H54 (cell line): Measurements from ENCODE around the gene EFNB2.

Experiments
- DNase-seq: peaks from one replicate; pipeline ENCODE4 v3.0.0; 2011; ENCODE audit warnings: low spot score, mixed read lengths; ENCODE audit not compliant: insufficient read length
- FAIRE-seq: peaks from 3 replicates; lab custom pipeline; 2011; peaks lifted over from hg19 to GRCh38; lab: Jason Lieb, UNC
- POLR2A ChIP-seq: IDR thresholded peaks from 2 replicates; pipeline ENCODE4 v1.6.1; 2011; ENCODE audit warnings: low read depth, mild to moderate bottlenecking, low read length

EFNB2 gene

GRCh38 chr13:106497079-106497478 is 38.4 kb downstream of the EFNB2 start:
- no peak for DNase-seq
- no peak for FAIRE-seq
- no peak for TF ChIP-seq POLR2A

- TF ChIP-seq POLR2A: no peak
- peak; percentile 87 for FAIRE-seq
- no peak for DNase-seq
Measured at GRCh38 chr13:106496072-106496997, 39.1 kb downstream of the EFNB2 start.

- peak; percentile 83 for FAIRE-seq
- no peak for TF ChIP-seq POLR2A
- DNase-seq: no peak
Measured at GRCh38 chr13:106494936-106495335, 40.5 kb downstream of the EFNB2 start.

GRCh38 chr13:106494506-106494905 is 41.0 kb downstream of the EFNB2 start:
- FAIRE-seq (no peak), DNase-seq (no peak)
- TF ChIP-seq POLR2A: no peak

GRCh38 chr13:106493533-106494220 is 41.8 kb downstream of the EFNB2 start:
- FAIRE-seq (peak; percentile 72), DNase-seq (no peak)
- no peak for TF ChIP-seq POLR2A

GRCh38 chr13:106492588-106493475 is 42.6 kb downstream of the EFNB2 start:
- DNase-seq: no peak
- FAIRE-seq: no peak
- TF ChIP-seq POLR2A: no peak

GRCh38 chr13:106491928-106492587 is 43.4 kb downstream of the EFNB2 start:
- no peak for TF ChIP-seq POLR2A
- DNase-seq (no peak), FAIRE-seq (no peak)

GRCh38 chr13:106491463-106491862 is 44.0 kb downstream of the EFNB2 start:
- DNase-seq (no peak), FAIRE-seq (no peak)
- TF ChIP-seq POLR2A: no peak

- FAIRE-seq (no peak), DNase-seq (no peak)
- TF ChIP-seq POLR2A: no peak
Measured at GRCh38 chr13:106490569-106491321, 44.7 kb downstream of the EFNB2 start.

GRCh38 chr13:106489849-106490568 is 45.5 kb downstream of the EFNB2 start:
- FAIRE-seq (peak; percentile 41), DNase-seq (no peak)
- no peak for TF ChIP-seq POLR2A

- FAIRE-seq (no peak), DNase-seq (no peak)
- no peak for TF ChIP-seq POLR2A
Measured at GRCh38 chr13:106488686-106489085, 46.8 kb downstream of the EFNB2 start.

- TF ChIP-seq POLR2A: no peak
Measured at GRCh38 chr13:106488076-106488475, 47.4 kb downstream of the EFNB2 start.

More at GRCh38 chr13:106488076-106488475, 47.4 kb downstream of the EFNB2 start:
- DNase-seq (no peak), FAIRE-seq (peak; percentile 68)
